Right atrium auricular region (tissue), 2 donors: ENCODE data around the gene NDUFAF8. TPM values are rescaled to one million over a fixed set of nuclear protein-coding genes. Genes with fewer than 3 reads are reported as not detected.

Experiments
- DNase-seq: peaks from one replicate; pipeline ENCODE4 v3.0.0-alpha.2; 2019; ENCODE audit warnings: low spot score
- H3K27ac ChIP-seq, 2 donors: fragments of 200-600 bp; sonication (generic); 1 replicate in 1 of 2; 2 replicates in 1 of 2; pipeline ENCODE4 v1.5.1; 2016 to 2019
- H3K27me3 ChIP-seq, 2 donors: fragments of 200-600 bp; sonication (generic); one replicate each; pipeline versions ENCODE4 v1.5.1 to v1.6.0; 2017 to 2019
- H3K36me3 ChIP-seq: fragments of 200-600 bp; sonication (generic); one replicate; pipeline ENCODE4 v1.5.1; 2016
- H3K4me1 ChIP-seq, 2 donors: fragments of 200-600 bp; sonication (generic); one replicate each; pipeline versions ENCODE4 v1.5.1 to v1.6.0; 2017 to 2019
- H3K4me3 ChIP-seq, 2 donors: fragments of 200-600 bp; sonication (generic); 1 replicate in 1 of 2; 2 replicates in 1 of 2; pipeline ENCODE4 v1.5.1; 2017 to 2019; ENCODE audit warnings: mild to moderate bottlenecking in 1 of 2, moderate library complexity in 1 of 2
- H3K9me3 ChIP-seq, 2 donors: fragments of 200-600 bp; sonication (generic); one replicate each; pipeline ENCODE4 v1.5.1; 2019
- total RNA-seq, 2 donors: library from RNA; depleted of rRNA; stranded (reverse); fragments of >200 nt; gene quantifications; one replicate each; pipeline ENCODE4 v1.1.0, GENCODE V29; 2016
- TF ChIP-seq, protein P1 (sequence below), 2 donors: fragments of 200-600 bp; sonication (generic); IDR thresholded peaks; one replicate each; pipeline ENCODE4 v1.5.1; 2019; ENCODE audit warnings: antibody characterized with exemption in 2 of 2

NDUFAF8 gene
- total RNA-seq, 2 donors from 2014 or later, result 53.1 to 53.5 TPM

DNA sequence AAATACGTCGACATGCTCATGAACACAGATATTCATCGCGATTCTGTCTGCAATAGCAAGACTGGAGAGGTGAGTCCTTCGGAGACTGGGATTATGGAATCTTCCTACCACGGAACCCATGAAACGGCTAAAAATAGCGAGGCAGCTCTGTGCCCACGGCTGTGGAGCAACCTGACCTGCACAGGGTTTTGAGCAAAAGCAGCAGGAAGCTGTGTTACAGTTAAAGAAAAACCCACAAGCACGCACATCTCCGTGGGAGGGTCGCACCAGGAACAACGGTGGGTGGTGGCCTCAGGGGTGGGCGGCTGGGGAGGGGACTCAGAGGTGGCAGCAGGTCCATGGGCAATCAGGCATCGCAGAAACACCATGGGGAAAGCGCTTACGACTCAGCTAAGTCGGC, 31.2 kb downstream of the NDUFAF8 start:
- Histone ChIP-seq H3K9me3 (no peaks in the 10 kb centered on the region), H3K27ac (no peak overlapping the region), H3K4me3 (no peak overlapping the region), H3K36me3 (peaks cover 45% of the 10 kb centered on the region), H3K27me3 (no peaks in the 10 kb centered on the region), H3K4me1 (no peaks in the 10 kb centered on the region)
- TF ChIP-seq, protein P1, sequence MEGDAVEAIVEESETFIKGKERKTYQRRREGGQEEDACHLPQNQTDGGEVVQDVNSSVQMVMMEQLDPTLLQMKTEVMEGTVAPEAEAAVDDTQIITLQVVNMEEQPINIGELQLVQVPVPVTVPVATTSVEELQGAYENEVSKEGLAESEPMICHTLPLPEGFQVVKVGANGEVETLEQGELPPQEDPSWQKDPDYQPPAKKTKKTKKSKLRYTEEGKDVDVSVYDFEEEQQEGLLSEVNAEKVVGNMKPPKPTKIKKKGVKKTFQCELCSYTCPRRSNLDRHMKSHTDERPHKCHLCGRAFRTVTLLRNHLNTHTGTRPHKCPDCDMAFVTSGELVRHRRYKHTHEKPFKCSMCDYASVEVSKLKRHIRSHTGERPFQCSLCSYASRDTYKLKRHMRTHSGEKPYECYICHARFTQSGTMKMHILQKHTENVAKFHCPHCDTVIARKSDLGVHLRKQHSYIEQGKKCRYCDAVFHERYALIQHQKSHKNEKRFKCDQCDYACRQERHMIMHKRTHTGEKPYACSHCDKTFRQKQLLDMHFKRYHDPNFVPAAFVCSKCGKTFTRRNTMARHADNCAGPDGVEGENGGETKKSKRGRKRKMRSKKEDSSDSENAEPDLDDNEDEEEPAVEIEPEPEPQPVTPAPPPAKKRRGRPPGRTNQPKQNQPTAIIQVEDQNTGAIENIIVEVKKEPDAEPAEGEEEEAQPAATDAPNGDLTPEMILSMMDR (IDR thresholded peaks at IDR 0.05), result no peak
- DNase-seq, result no peak

DNA sequence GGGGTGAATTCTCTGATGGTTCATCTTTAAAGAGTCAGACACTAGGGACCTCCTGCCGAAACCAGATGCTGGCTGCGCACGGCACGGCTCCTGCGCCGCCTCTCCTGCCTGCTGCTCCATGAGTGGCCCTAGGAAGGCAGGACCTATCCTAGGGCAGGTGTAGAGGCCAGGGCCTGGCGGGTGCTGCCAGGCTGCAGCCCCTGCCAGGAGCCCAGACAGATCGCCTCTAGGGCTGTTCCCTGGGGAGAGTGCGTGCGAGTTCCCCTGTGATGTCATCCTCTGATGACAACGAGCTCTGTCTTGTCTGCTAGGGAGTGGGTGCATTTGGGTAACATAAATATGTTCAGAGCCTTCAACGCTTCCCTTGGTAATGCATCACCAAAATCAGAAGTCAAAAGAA, 32.1 kb downstream of the NDUFAF8 start:
- Histone ChIP-seq H3K4me1 (no peaks in the 10 kb centered on the region), H3K36me3 (peaks cover 48% of the 10 kb centered on the region), H3K27ac (no peak overlapping the region), H3K9me3 (no peaks in the 10 kb centered on the region), H3K27me3 (no peaks in the 10 kb centered on the region), H3K4me3 (no peak overlapping the region)
- TF ChIP-seq, protein P1 (IDR thresholded peaks at IDR 0.05), result no peak
- DNase-seq, result no peak

DNA sequence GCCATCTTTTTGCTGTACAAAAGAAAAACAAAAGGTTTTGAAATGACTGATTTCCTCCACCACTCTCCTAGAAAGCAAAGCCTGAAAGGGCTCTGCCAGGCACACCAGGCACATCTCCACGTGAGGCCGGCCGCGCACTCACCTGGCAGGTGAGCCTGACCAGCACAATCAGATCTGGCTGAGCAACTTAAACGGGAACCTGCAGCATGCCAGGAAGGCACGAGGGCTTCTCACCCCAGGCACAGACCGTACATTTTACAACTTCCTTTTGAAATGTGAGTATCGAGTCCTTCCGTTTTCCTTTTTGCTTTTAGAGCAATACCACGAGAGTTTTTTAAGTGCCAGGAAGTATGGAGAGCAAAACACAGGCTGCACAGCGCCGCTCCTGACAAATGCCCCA, 33.5 kb downstream of the NDUFAF8 start:
- H3K36me3 ChIP-seq, result peaks cover 48% of the 10 kb centered on the region
- no peak for DNase-seq
- no peak overlapping the region for H3K4me3 ChIP-seq
- H3K27ac ChIP-seq, result no peak overlapping the region
- H3K4me1 ChIP-seq, result peaks cover 0 to 12% of the 10 kb centered on the region in 2 donors
- no peaks in the 10 kb centered on the region for H3K27me3 ChIP-seq
- H3K9me3 ChIP-seq, result no peaks in the 10 kb centered on the region
- TF ChIP-seq, protein P1 (IDR thresholded peaks at IDR 0.05), result no peak

DNA sequence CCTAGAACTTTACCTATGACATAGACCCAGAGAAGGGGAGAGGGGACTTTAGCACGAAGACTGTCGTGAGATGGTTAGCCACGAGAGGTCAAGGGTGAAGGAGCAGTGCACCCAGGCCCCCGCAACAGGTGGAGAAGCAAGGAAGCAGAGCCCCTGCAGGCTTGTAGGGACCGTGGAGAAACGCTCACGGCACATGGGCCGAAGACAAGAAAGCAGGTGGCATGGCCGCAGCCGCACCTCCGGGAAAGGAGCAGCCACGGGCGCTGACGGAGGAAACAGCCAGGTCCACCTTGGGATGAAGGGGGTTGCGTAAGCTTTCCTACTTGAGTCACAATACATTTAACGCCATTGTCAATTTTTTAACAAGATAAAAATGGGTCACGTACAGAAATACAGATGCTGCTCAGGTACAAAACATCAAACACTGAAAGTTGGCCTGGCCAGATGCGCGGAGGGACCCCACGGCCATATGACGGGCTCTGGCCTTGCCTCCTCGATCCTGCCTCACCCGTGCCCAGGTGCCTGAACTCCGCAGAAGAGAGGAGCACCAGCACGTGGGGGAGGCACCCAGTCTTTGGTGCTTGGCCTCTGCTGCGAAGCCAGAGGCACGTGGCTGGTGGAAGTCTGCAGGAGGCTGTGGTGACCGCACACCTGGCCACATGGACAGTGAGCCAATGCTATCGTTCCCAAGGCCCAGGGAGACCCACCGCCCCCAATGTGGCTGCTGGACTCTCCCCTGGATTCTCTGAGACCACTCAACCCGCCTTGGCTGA, 34.8 kb downstream of the NDUFAF8 start:
- TF ChIP-seq, protein P1 (IDR thresholded peaks at IDR 0.05), result no peak
- Histone ChIP-seq H3K4me3 (no peak overlapping the region), H3K27me3 (no peaks in the 10 kb centered on the region), H3K36me3 (peaks cover 47% of the 10 kb centered on the region), H3K4me1 (peaks cover 0 to 22% of the 10 kb centered on the region in 2 donors), H3K27ac (no peak overlapping the region), H3K9me3 (no peaks in the 10 kb centered on the region)
- DNase-seq, result no peak

DNA sequence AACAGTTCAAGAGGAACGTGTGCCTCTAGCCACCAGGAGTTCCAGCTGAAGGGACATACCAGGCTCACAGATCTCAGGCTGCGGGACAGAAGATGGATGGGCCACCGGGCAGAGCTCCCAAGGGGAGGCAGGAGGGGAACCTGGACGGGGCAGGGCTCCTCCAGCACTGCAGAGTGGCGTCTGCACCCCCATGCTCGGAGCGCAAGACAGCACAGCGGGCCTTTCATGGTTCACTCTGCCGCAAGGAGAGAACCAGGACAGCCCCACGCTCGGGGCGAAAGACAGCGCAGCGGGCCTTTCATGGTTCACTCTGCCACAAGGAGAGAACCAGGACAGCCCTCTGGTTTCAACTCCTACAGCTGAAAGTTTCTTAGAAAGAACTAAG, 35.3 kb downstream of the NDUFAF8 start:
- H3K36me3 ChIP-seq, result peaks cover 47% of the 10 kb centered on the region
- H3K4me3 ChIP-seq, result no peak overlapping the region
- TF ChIP-seq, protein P1 (IDR thresholded peaks at IDR 0.05), result no peak
- H3K27me3 ChIP-seq, result no peaks in the 10 kb centered on the region
- H3K27ac ChIP-seq, result no peak overlapping the region
- no peak for DNase-seq
- H3K9me3 ChIP-seq, result no peaks in the 10 kb centered on the region
- H3K4me1 ChIP-seq, result peaks cover 0 to 22% of the 10 kb centered on the region in 2 donors

DNA sequence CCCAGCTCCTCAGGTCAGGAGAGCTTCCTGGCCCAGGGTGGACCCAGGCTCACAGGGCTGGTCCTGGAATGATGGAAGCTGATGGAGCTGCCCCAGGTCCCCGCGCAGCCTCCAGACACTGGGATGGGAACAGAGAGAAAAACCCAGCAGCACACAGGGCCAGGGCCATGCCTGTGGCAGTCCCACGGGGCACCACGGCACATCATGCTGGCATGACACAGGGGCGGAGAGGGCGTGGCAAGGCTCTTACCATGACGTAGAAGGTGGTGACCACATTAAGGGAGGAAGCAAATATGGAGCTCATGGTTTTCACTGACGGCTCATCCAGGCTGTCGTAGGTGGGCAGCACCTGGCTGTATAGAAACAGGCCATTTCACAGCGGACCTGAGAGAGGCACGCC, 37.7 kb downstream of the NDUFAF8 start:
- H3K27ac ChIP-seq, result no peak overlapping the region
- no peaks in the 10 kb centered on the region for H3K9me3 ChIP-seq
- no peak overlapping the region for H3K4me3 ChIP-seq
- DNase-seq, result no peak
- TF ChIP-seq, protein P1 (IDR thresholded peaks at IDR 0.05), result no peak
- no peaks in the 10 kb centered on the region for H3K27me3 ChIP-seq
- peaks cover 0 to 22% of the 10 kb centered on the region in 2 donors for H3K4me1 ChIP-seq
- H3K36me3 ChIP-seq, result peaks cover 37% of the 10 kb centered on the region
